NCI-H146 (cell line): ENCODE data around the gene LRRC73.
A peak's percentile ranks its signal among the peaks of the same experiment; 100 is the strongest.
"Not testable (repeated sequence)": the region's sequence is repeated elsewhere in the genome, so short reads cannot be mapped to it uniquely, and the experiment has no call there.

Experiments used
- DNase-seq: peaks from one replicate; lab custom pipeline; 2025; lab: John Stamatoyannopoulos, UW

The LRRC73 gene

DNA sequence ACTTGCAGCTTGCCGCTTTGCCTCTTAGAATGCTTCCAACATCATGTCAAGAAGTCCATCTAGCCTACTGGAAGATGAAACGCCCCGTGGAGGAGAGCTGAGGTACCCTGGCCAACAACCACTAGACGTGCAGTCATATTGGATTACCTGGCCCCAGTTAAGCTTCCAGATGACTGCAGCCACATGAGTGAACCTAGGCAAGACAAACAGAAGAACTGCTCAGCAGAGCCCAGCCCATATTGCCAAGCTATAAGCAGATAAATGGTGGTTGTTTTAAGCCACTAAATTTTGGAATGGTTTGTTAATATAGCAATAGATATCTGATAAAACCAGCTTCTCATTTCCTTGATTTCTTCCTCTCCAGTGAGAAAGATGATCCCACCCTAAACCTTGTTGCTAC is 50.1 kb downstream of the LRRC73 start:
- no peak for DNase-seq

GRCh38 chr6:43459535-43459934 is 50.6 kb downstream of the LRRC73 start:
- DNase-seq: no peak

DNA sequence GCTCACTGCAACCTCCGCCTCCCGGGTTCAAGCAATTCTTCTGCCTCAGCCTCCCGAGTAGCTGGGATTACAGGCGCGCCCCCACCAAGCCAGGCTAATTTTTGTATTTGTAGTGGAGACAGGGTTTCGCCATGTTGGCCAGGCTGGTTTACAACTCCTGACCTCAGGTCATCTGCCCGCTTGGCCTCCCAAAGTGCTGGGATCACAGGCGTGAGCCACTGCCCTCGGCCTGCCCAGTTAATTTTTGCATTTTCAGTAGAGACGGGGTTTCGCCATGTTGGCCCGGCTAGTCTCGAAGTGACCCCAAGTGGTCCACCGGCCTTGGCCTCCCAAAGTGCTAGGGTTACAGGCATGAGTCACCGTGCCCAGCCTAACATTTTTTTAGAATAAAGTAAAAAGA is 52.0 kb downstream of the LRRC73 start:
- not testable (repeated sequence) for DNase-seq

DNA sequence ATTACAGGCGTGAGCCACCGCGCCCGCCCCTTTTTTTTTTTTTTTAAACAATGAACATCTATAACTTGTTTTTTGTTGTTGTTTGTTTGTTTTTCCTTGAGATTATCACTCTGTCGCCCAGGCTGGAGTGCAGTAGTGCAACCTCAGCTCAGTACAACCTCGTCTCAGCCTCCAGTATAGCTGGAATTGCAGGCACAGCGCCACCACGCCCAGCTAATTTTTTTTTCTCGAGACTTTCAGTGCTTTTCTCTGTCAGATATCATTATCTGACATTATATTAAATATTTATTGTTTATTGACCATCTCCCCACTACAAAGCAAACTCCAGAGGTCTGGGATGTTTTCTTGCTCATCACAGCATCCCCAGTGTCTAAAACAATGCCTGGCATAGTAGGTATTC is 52.5 kb downstream of the LRRC73 start:
- peak; percentile 34 for DNase-seq
